Hepatocyte (in vitro differentiated cells): ENCODE data around the gene PNLIP. TPM values are rescaled to one million over a fixed set of nuclear protein-coding genes. Genes with fewer than 3 reads are reported as not detected.

Source experiments
- DNase-seq: peaks from one replicate; pipeline ENCODE4 v3.0.0-alpha.2; 2016; ENCODE audit warnings: low spot score
- H2AFZ ChIP-seq: fragments of 200-600 bp; sonication (generic); 2 replicates; pipeline ENCODE4 v1.6.0; 2016; ENCODE audit warnings: antibody characterized with exemption, mild to moderate bottlenecking
- H3K27ac ChIP-seq: fragments of 200-600 bp; sonication (generic); 2 replicates; pipeline ENCODE4 v1.5.1; 2016; ENCODE audit warnings: mild to moderate bottlenecking
- H3K27me3 ChIP-seq: fragments of 200-600 bp; sonication (generic); 2 replicates; pipeline ENCODE4 v1.6.1; 2016
- H3K36me3 ChIP-seq: fragments of 200-600 bp; sonication (generic); replicated peaks from 2 replicates; pipeline ENCODE4 v1.5.1; 2016; ENCODE audit warnings: low read depth; ENCODE audit not compliant: insufficient read depth
- H3K4me1 ChIP-seq: fragments of 200-600 bp; sonication (generic); 2 replicates; pipeline ENCODE4 v1.5.1; 2016; ENCODE audit warnings: mild to moderate bottlenecking, moderate library complexity; ENCODE audit not compliant: insufficient read depth
- H3K4me2 ChIP-seq: fragments of 200-600 bp; sonication (generic); 2 replicates; pipeline ENCODE4 v1.6.0; 2016
- H3K4me3 ChIP-seq: fragments of 200-600 bp; sonication (generic); 2 replicates; pipeline ENCODE4 v1.5.1; 2016; ENCODE audit warnings: mild to moderate bottlenecking
- H3K79me2 ChIP-seq: fragments of 200-600 bp; sonication (generic); 2 replicates; pipeline ENCODE4 v1.6.0; 2017; ENCODE audit warnings: mild to moderate bottlenecking
- H3K9me2 ChIP-seq: fragments of 200-600 bp; sonication (generic); replicated peaks from 2 replicates; pipeline ENCODE4 v1.6.0; 2017; ENCODE audit warnings: mild to moderate bottlenecking; ENCODE audit not compliant: insufficient read depth
- H3K9me3 ChIP-seq: fragments of 200-600 bp; sonication (generic); 2 replicates; pipeline ENCODE4 v1.5.1; 2016; ENCODE audit warnings: low read depth, mild to moderate bottlenecking
- H4K20me1 ChIP-seq: fragments of 200-600 bp; sonication (generic); 2 replicates; pipeline ENCODE4 v1.6.0; 2016; ENCODE audit warnings: mild to moderate bottlenecking; ENCODE audit not compliant: insufficient read depth, poor library complexity, severe bottlenecking
- CTCF ChIP-seq: fragments of 200-600 bp; sonication (generic); IDR thresholded peaks from 2 replicates; pipeline ENCODE4 v1.5.1; 2016; ENCODE audit warnings: antibody characterized with exemption, mild to moderate bottlenecking; ENCODE audit not compliant: poor library complexity
- EZH2 ChIP-seq: fragments of 200-600 bp; sonication (generic); IDR thresholded peaks from 2 replicates; pipeline ENCODE4 v1.6.1; 2016; ENCODE audit warnings: antibody characterized with exemption, mild to moderate bottlenecking, borderline replicate concordance
- EZH2phosphoT487 ChIP-seq: fragments of 200-600 bp; sonication (generic); IDR thresholded peaks from one replicate; pipeline ENCODE4 v1.6.1; 2018; ENCODE audit warnings: antibody characterized with exemption, mild to moderate bottlenecking, low read depth, moderate library complexity; ENCODE audit not compliant: unreplicated experiment, severe bottlenecking
- WGBS: methylation state at CpG from one replicate; pipeline ENCODE4 v1.1.6; 2016; ENCODE audit warnings: low lambda C conversion rate; ENCODE audit errors: missing lambda C conversion rate; 5-methylcytosine and 5-hydroxymethylcytosine counted together
- polyA plus RNA-seq: library from polyadenylated mRNA; unstranded; fragments of >200 nt; fragmentation: Nextera tagmentation; extraction: Ambion mirVana; gene quantifications from 2 replicates; pipeline ENCODE4 v1.2.1, GENCODE V29; 2016
- total RNA-seq: library from RNA; depleted of rRNA; stranded (reverse); fragments of >200 nt; gene quantifications from 2 replicates; pipeline ENCODE4 v1.2.3, GENCODE V29; 2014

PNLIP gene
- total and polyA plus RNA-seq, 2 experiments from 2014 or later = 0.13 TPM; not detected in 1

GRCh38 chr10:116565534-116565933 is 19.8 kb downstream of the PNLIP start:
- Histone ChIP-seq H3K4me2 (no peak overlapping the region), H3K9me2 (no peaks in the 10 kb centered on the region), H2AFZ (no peak overlapping the region), H3K9me3 (no peaks in the 10 kb centered on the region), H3K4me1 (no peaks in the 10 kb centered on the region), H3K36me3 (no peaks in the 10 kb centered on the region), H3K27me3 (peaks cover 6% of the 10 kb centered on the region), H3K27ac (no peak overlapping the region), H4K20me1 (no peaks in the 10 kb centered on the region), H3K79me2 (no peaks in the 10 kb centered on the region), H3K4me3 (no peak overlapping the region)
- no peak for DNase-seq
- TF ChIP-seq EZH2phosphoT487 (no peak), CTCF (no peak)
- WGBS = 94% methylated on average over 8 of the region's 8 CpGs

- Histone ChIP-seq H3K9me3 (no peaks in the 10 kb centered on the region), H3K36me3 (no peaks in the 10 kb centered on the region), H3K27ac (no peak overlapping the region), H3K27me3 (peaks cover 6% of the 10 kb centered on the region), H2AFZ (no peak overlapping the region), H3K79me2 (no peaks in the 10 kb centered on the region), H3K4me2 (no peak overlapping the region), H4K20me1 (no peaks in the 10 kb centered on the region), H3K4me3 (no peak overlapping the region), H3K9me2 (no peaks in the 10 kb centered on the region), H3K4me1 (no peaks in the 10 kb centered on the region)
- no peak for DNase-seq
- TF ChIP-seq EZH2 (no peak), EZH2phosphoT487 (no peak), CTCF (no peak)
Observed at GRCh38 chr10:116566932-116567331, 21.2 kb downstream of the PNLIP start.

GRCh38 chr10:116567335-116567734 is 21.6 kb downstream of the PNLIP start:
- no peaks in the 10 kb centered on the region for H3K9me2 ChIP-seq
- H3K27me3 ChIP-seq = peaks cover 6% of the 10 kb centered on the region
- no peak overlapping the region for H3K4me3 ChIP-seq
- H4K20me1 ChIP-seq = no peaks in the 10 kb centered on the region
- TF ChIP-seq EZH2 (no peak), CTCF (no peak), EZH2phosphoT487 (no peak)
- no peak overlapping the region for H3K27ac ChIP-seq
- WGBS = 80% methylated on average over 3 of the region's 3 CpGs
- no peaks in the 10 kb centered on the region for H3K79me2 ChIP-seq
- no peak overlapping the region for H2AFZ ChIP-seq
- DNase-seq = no peak
- no peaks in the 10 kb centered on the region for H3K36me3 ChIP-seq
- no peaks in the 10 kb centered on the region for H3K9me3 ChIP-seq
- no peaks in the 10 kb centered on the region for H3K4me1 ChIP-seq
- H3K4me2 ChIP-seq = no peak overlapping the region

- Histone ChIP-seq H2AFZ (no peak overlapping the region), H3K4me1 (no peaks in the 10 kb centered on the region), H3K9me3 (no peaks in the 10 kb centered on the region), H3K27ac (no peak overlapping the region), H3K9me2 (no peaks in the 10 kb centered on the region), H3K4me2 (no peak overlapping the region), H3K79me2 (no peaks in the 10 kb centered on the region), H4K20me1 (no peaks in the 10 kb centered on the region), H3K27me3 (no peaks in the 10 kb centered on the region), H3K36me3 (no peaks in the 10 kb centered on the region), H3K4me3 (no peak overlapping the region)
- TF ChIP-seq EZH2phosphoT487 (no peak), CTCF (no peak), EZH2 (no peak)
- WGBS = 71% methylated on average over 3 of the region's 3 CpGs
- no peak for DNase-seq
Observed at GRCh38 chr10:116574797-116575196, 29.1 kb downstream of the PNLIP start.
